GM18907 (cell line): ENCODE measurements around the gene ZNF836.

ENCODE experiments used
- ATAC-seq: cut with Tn5 transposase; IDR thresholded peaks from one replicate; pipeline ENCODE4 v1.9.1; 2021; ENCODE audit warnings: mild to moderate bottlenecking, moderate library complexity; ENCODE audit not compliant: unreplicated experiment

ZNF836 gene

DNA sequence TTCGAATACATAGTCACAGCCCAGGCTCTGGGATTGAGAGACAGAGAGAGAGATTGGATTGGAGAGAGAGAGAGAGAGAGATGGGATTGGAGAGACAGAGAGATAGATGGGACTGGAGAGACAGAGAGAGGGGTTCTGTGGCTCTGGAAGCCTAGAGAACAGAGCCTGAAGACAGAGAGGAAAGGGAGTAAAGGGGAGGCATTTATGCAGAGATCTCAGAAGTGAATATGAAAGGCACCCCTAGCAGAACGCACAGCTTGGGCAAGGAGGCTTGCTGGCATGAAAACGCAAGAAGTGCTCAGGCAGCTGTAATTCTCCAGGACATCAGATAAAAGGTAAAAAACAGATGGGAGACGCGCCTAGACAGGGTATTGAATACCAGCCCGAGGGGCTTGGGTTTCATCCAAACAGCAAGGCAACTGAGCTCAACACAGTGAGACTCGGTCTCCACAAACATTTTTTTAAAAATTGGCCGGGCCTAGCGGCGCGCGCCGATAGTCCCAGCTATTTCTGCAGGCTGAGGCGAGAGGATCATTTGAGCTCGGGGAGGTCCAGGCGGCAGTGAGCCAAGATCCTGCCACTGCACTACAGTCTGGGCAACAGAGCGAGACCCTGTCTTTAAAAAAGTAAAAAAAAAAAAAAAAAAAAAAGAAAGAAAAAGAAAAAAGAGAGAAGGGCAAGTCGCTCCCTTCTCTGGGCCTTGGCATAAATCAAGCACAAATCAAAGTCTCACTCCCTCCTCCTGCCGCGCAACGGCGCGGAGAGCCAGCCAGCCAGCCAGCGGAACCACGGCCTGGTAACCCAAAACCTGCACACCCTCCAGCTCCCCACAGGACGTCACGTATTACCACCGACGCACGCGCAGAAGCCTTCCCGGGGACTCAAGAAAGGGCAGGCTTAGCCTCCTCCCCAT is 17.7 kb upstream of the ZNF836 start:
- peak; percentile 16 for ATAC-seq

DNA sequence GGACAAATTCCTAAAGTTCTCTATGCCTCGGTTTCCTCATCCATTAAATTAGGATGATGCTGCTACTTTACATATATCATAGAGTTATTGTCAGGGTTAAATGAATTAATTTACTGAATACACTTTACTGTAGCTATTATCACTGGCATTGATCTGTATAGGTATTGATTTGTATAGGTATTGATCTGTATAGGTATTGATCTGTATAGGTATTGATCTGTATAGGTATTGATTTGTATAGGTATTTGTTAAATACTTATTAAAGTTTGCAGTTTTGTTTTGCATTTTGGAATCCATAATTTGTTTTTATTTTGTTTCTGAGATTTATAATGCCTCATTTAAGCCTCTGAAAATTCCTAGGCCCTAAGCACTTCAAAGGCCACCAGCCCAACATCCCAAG is 16.0 kb upstream of the ZNF836 start:
- ATAC-seq: no peak

DNA sequence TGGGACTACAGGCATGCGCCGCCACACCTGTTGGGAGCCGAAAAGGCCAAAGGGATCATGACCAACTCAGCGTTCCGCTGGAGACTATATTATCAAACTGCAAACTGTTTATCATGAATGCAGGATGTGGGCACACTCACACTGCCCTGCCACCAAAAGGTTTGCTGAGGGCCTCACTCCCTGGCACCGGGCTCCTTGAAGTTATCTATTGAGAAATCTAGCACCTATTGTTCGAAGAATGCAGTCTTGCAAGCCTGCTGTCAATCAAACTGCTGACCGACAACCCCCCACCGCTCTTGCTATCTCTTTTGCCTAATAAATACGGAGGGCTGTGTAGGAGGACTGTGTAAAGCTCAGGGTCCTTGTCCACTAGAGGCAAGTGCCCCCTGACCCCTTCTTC is 5.2 kb upstream of the ZNF836 start:
- no peak for ATAC-seq

DNA sequence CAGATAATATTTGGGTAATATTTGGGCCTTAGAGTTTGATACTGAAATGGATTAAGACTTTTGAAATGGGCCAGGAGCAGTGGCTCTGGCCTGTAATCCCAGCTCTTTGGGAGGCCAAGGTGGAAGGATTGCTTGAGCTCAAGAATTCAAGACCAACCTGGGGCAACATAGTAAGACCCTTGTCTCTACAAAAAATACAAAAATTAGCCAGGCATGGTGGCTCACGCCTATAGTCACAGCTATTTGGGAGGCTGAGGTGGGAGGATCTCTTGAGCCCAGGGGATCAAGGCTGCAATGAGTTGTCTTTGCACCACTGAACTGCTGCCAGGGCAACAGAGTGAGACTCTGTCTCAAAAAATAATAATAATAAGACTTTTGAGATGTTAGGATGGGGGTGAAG is 926 bp upstream of the ZNF836 start:
- no peak for ATAC-seq

DNA sequence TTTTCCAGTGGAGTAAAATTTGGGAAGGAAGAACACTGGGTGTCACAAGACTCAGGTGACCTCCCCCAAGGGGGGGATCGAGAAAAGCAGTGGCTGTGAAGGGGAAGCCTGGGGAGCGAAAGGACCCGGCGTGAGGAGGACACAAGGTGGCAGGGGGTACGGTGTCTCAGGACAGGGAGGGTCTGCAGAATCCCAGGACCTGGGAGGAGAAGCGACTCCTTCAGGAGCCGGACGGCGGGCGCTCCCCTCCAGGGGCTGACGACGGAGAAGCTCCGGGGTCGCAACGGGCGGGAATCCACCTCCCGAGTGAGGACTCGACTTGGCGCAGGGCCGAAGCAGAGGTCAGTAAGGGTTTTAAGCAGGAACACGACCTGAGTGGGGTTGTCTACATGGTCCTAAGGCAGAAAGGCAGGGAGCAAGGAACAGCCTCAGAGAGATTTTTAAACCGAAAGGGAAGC is 529 bp downstream of the ZNF836 start:
- no peak for ATAC-seq

DNA sequence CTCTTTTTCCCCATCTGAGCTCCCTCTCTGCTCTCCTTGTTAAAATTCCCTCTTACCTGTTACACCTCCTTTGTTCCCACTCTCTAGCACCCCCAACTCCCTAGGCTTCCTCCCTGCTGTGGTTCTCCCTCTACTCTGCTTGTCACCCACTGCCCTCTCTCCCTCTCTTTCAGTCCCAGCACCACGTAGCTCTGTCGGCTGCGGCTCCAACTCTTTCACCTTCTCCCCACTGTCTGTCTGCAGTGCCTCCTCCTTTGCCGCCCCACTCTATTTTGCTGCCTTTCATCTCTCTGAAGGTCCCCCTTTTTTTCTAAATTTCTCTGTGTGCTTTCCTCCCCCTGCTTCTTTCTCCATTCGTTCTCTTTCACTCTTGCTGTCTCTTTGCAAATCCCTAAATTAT is 1.1 kb downstream of the ZNF836 start:
- ATAC-seq: no peak

DNA sequence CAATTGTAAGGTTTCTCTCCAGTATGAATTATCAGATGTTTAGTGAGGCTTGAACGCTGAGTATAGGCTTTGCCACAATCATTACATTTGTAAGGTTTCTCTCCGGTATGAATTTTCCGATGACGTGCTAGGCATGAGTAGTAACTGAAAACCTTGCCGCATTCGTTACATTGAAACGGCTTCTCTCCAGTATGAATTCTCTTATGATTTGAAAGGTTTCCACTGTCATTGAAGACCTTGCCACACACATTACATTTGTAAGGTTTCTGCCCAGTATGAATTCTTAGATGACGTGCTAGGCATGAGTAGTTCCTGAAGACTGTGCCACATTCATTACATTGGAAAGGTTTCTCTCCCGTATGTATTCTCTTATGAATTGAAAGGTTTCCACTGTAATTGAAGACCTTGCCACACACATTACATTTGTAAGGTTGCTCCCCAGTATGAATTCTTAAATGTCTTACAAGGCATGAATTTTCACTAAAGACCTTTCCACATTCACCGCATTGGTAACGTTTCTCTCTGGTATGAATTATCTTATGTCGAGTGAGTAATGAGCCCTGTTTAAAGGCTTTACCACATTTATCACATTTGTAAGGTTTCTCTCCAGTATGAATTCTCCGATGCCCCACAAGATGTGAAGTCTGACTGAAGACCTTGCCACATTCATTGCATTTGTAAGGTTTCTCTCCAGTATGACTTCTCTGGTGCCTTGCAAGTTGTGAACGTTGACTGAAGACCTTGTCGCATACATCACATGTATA is 15.6 kb downstream of the ZNF836 start:
- ATAC-seq: no peak

DNA sequence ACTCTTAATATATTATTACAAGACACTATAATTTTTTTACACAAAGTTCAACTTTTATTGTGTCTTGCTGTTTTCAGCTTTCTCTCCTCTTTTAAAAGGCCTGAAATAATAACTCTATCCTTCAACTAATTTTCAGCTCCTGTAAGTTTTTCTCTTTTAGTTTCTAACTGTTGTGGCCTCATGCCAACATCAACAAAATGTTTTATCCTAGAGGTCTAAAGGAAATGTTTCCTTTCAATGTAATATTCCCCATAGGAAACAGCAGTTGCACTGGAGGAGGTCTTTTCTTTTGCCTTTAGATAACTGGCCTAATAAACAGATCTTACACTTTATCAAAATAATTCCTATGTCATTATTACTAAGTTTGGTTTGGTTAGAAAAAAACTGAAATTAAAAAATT is 23.2 kb downstream of the ZNF836 start:
- ATAC-seq: no peak

DNA sequence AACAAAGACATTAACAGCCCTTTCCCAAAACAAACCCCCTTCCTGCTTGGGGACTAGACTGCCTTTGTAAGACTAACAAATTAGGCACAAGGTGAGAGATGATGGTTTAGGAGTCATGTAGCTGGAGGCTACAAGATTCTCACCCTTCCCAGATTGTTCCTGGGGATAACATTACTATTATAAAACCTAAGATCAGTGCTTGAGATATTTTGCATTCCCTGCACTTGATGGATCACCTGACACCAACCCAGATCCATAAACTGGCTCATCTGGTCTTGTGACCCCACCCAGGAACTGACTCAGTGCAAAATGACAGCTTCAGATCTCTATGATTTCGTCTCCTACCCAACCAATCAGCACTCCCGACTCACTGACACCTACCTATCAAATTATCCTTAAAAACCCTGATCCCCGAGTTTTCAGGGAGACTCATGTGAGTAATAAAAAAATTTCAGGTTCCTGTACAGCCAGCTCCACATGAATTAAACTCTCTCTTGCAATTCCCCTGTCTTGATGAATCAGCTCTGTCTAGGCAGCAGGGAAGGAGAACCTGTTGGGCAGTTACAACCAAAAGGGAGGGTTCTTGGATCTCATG is 29.3 kb downstream of the ZNF836 start:
- no peak for ATAC-seq

DNA sequence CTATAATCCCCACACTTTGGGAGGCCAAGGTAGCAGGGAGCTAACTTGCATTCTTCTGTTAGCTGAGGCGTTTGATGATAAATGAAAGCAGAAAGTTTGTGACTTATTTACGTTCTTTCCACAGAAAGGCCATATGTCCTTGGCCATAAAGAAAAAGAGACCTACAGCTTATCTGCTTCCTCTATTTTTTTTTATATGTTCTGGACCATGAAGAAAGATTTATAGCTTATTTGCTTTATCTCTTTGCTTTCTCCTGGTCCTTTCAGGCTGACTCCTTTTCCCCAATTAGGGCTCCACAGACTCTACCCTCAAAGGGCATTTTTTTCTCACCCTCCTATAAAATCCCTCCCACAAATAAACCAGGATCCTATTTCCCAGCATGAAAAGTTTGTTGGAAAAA is 30.2 kb downstream of the ZNF836 start:
- no peak for ATAC-seq

DNA sequence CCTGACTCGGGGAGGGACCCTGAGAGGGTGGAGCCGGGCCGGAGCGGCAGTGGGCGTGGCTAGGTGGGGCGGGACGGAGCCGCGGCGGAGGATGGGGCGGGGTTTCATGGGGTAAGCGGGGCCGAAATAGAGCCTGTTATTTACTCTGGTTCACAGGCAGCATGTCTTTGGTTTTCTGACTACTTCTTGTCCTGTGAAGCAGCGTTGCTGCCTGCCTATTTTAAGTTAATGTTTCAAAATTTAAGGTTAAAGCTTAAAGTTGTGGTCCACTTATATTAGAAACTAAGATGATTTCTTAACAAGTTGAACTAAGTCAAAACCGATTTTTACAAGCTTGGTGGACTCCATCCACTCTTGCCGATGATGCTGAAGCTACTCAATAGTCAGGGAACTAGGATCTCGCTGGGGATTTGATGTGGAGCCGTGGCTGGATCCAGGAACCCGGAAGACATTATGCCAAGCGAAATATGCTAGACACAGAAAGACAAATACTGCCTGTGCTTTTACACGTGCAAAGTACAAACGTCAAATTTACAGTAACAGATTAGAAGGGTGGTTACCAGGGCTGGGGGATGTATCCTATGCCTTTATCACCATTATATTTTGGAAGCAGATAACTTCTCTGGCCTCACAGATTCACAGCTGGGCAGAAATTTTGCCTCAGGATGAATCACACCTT is 31.2 kb downstream of the ZNF836 start:
- peak; percentile 93 for ATAC-seq

DNA sequence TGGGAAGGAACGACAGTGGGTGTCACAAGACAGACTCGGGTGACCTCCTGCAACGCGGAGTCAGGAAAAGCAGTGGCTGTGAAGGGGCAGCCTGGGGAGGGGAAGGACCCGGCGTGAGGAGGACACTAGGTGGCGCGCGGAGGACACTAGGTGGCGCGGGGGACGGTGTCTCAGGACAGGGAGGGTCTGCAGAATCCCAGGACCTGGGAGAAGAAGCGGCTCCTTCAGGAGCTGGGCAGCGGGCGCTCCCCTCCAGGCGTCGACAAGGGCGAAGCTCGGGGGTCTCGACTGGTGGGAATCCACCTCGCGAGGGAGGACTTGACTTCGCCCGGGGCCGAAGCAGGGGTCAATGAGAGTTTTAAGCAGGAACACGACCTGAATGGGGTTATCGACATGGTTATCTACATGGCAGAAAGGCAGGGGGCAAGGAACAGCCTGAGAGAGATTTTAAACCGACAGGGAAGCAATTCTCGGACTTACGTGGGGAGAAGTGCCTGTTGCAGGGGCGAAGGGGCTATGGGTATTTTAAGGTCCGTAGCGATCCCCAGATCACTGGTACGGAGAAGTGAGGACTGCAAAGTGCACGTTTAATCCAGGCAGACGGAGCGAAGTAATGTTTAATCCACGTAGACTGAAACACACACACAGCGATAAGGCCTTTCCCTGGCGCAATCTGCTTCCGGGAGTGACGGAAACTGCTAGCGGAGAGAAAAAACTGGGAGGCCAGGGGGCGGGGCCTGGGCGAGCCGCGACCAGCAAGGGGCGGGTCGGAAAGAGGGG is 32.0 kb downstream of the ZNF836 start, which contains the start of gene ZNF616:
Gene ZNF616 (minus strand): TSS at position 687 of the 780 bp plus-strand sequence. CDS start 9,426 bp downstream, outside the sequence.
- peak; percentile 48 for ATAC-seq

DNA sequence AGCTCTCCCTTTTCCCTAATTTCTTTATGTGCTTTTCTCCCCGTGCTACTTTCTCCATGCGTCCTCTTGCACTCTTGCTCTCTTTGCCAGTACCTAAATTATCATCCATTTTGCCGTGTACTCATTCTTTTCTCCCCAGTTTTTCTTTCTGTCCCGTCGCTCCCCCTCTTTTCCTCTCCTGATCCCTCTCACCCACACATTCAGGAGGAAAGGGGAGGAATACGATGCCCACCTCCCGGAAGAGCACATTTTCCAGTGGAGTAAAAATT is 32.5 kb downstream of the ZNF836 start:
- no peak for ATAC-seq

DNA sequence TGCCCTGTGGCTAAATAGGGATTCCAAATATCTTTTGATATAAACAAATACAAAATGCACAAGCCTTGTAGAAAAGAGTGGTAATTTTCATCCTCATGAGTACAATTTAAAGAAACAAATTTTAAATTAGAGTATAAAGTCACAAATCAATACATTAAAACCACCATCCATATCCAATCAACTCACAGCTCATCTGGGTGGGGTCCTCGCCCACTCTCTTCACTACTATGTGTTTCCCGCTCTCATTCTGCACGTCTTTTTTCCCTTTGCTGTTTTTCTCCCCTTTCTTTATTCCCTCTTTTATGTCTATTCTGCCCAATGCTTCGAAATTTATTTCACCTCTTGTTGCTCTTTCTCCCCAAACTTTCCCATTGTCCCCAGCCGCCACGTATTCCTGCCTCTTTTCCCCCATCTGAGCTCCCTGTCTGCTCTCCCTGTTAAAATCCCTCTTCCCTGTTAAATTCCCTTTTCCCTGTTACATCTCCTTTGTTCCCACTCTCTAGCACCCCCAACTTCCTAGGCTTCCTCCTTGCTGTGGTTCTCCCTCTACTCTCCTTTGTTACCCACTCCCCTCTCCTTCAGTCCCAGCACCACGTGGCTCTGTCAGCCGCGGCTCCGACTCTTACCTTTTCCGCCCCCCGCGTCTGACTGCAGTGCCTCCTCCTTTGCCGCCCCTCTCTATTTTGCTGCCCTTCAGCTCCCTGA is 33.0 kb downstream of the ZNF836 start:
- ATAC-seq: no peak

DNA sequence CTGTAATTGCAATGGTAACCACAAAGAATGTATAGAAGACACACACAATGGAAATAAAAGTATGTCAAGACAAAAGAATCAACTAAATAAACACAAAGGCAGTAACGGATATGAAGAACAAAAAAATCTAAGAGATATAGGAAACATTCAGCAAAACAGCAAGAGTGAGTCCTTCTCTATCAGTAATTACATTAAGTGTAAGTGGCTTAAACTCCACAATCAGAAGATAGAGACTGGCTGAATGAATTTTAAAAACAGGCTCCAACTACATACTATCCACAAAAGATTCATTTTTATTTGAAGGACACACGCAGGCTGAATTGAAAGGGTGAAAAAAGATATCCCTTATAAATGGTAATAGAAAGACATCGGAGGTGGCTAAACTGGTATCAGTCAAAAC is 51.1 kb downstream of the ZNF836 start:
- no peak for ATAC-seq

DNA sequence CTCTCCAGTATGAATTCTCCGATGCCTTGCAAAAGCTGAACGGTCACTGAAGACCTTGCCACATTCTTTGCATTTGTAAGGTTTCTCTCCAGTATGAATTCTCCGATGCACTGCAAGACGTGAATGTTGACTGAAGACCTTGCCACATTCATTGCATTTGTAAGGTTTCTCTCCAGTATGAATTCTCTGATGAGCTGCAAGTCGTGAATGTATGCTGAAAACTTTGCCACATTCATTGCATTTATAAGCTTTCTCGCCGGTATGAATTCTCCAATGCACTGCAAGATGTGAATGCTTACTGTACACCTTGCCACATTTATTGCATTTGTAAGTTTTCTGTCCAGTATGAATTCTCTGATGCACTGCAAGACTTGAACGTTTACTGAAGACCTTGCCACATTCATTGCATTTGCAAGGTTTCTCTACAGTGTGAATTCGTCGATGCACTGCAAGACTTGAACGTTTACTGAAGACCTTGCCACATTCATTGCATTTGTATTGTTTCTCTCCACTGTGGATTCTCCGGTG is 55.8 kb downstream of the ZNF836 start:
- ATAC-seq: no peak

DNA sequence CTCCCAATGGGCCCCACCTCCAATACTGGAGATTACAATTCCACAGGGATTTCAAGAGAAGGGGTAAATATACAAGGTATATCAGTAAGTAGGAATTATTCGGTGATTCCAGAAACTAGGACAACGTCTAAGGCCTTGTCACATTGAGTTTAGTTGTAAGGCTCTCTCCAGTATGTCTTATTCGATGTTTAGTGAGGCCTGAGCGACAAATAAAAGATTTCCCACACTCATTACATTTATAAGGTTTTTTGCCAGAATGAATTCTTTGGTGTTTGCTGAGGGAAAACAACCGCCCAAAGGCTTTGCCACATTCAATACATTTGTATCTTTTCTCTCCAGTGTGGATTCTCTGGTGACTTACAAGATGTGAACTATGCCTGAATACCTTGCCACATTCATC is 56.7 kb downstream of the ZNF836 start:
- no peak for ATAC-seq

DNA sequence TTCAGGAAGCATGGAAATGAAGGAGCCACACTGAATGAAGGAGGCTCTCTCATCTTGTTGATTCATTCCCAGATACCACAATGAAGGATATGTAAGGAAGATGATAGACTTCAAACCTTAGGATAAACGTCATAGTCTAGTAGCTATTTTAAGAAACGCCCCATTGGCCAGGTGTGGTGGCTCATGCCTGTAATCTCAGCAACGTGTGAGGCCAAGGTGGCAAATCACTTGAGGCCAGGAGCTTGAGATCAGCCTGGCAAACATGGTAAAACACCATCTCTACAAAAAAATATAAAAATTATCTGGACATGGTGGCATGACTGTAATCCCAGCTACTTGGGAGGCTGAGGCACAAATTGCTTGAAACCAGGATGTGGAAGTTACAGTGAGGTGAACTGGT is 58.8 kb downstream of the ZNF836 start:
- ATAC-seq: no peak

DNA sequence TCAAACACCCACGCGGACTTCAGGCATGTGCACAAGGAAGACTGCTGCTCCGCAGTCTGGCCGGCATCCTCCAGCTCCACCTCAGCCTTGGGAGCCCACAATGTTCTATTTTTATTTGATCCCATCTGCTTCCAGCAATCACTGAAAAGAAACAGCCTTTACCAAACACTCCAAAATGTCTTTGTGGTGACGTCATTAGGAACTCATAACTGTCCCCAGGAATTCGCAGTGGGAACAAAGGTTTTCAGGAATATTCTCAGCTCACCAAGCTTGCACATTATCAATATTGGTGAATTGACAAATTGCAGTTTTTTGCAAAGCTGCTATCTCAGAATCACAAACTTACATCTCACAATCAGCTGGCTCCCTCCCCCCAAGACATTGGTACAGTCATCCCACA is 60.6 kb downstream of the ZNF836 start:
- no peak for ATAC-seq
